ENCODE measurements around the gene SLC49A4. TPM values are rescaled to one million over a fixed set of nuclear protein-coding genes. Genes with fewer than 3 reads are reported as not detected.
"Not testable (repeated sequence)": the region's sequence is repeated elsewhere in the genome, so short reads cannot be mapped to it uniquely, and the experiment has no call there.

The SLC49A4 gene, protein sequence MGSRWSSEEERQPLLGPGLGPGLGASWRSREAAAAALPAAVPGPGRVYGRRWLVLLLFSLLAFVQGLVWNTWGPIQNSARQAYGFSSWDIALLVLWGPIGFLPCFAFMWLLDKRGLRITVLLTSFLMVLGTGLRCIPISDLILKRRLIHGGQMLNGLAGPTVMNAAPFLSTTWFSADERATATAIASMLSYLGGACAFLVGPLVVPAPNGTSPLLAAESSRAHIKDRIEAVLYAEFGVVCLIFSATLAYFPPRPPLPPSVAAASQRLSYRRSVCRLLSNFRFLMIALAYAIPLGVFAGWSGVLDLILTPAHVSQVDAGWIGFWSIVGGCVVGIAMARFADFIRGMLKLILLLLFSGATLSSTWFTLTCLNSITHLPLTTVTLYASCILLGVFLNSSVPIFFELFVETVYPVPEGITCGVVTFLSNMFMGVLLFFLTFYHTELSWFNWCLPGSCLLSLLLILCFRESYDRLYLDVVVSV
- 16.9 TPM for total RNA-seq

DNA sequence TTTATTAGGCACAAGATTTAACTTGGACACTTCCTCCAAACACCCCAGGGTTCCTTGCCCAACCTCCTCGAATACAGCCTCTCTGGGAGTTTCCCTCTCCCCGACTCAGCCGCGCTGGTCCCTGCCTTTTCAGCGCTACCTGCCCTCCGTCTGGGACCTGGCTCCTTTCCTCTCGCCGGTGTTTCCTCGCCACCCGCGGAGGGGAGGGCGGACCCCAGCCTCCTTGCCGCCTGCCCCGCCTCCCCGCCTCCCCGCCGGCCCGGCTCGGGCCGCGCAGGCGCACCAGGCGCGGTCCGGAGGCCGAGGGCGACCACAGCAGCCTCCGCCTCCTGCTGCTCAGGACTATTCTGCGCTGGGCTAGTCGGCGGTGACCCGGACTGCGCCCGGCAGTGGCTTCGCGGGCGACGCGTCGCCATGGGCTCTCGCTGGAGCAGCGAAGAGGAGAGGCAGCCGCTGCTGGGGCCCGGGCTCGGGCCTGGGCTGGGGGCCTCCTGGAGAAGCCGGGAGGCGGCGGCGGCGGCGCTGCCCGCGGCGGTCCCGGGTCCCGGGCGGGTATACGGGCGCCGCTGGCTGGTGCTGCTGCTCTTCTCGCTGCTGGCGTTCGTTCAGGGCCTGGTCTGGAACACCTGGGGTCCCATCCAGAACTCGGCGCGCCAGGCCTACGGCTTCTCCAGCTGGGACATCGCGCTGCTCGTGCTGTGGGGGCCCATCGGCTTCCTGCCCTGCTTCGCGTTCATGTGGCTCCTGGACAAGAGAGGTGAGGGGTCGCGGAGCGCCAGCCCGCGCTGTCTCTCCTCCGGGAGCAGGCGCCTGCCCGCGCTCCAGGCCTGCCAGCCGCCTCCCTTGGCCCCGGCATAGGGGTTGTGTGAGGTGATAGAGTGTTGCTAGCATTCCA, at the start of gene SLC49A4:
SLC49A4 (plus strand) TSS at position 291 of the 895 bp plus-strand sequence; CDS start at position 415, 124 bp downstream.
- peak; percentile 73 for DNase-seq (ENCODE audit: low spot score)

DNA sequence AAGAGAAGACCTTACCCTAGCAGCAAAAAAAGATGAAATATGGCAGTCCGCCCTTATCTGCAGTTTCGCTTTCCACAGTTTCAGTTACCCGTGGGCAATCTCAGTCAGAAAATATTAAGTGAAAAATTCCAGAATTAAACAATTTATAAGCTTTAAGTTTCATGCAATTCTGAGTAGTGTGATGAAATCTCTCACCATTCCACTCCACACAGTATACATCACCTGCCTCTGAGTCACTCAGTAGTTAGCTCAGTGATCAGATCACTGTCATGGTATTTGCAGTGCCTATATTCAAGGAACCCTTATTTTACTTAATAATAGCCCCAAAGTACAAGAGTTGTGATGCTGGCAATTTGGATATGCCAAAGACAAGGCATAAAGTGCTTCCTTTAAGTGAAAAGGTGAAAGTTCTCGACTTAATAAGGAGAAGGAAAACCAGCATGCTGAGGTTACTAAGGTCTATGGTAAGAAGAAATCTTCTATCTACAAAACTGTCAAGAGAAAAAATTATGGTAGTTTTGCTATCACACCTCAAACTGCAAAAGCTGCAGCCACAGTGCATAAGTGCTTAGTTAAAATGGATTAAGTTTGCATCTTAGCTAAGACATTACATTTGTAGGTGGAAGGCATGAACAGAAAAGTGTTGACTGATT, 49.4 kb upstream of the SLC49A4 start:
- DNase-seq (ENCODE audit: low spot score) = no peak

DNA sequence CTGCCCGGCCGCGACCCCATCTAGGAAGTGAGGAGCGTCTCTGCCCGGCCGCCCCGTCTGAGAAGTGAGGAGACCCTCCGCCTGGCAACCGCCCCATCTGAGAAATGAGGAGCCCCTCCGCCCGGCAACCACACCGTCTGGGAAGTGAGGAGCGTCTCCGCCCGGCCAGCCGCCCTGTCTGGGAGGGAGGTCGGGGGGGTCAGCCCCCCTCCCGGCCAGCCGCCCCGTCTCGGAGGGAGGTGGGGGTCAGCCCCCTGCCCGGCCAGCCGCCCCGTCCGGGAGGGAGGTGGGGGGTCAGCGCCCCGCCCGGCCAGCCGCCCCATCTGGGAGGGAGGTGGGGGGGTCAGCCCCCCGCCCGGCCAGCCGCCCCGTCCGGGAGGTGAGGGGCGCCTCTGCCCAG, 47.6 kb upstream of the SLC49A4 start:
- DNase-seq (ENCODE audit: low spot score) = not testable (repeated sequence)

GRCh38 chr3:122748347-122748746, 46.5 kb upstream of the SLC49A4 start:
- DNase-seq (ENCODE audit: low spot score) = no peak

GRCh38 chr3:122754929-122755328, 39.9 kb upstream of the SLC49A4 start:
- DNase-seq (ENCODE audit: low spot score) = no peak

DNA sequence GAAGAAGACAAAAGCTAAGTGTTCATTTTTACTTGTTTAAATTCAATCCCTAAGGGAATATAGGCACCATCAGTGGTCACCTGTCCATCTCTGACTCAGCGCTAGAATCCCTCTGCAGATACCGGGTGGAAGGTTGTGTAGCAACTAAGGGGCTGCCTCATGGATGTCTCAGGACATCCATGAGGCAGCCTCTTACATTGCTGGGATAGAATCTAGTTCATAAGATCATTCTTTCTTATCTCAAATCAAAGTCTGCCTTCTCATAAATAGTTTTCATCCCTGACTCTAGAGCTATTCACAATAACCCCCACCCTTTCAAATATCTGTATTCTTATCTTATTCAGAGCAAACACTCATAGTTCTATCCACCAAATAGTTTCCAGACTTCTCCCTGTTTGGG, 39.4 kb upstream of the SLC49A4 start:
- DNase-seq (ENCODE audit: low spot score) = no peak

GRCh38 chr3:122758877-122759560, 35.9 kb upstream of the SLC49A4 start:
- no peak for DNase-seq (ENCODE audit: low spot score)

- no peak for DNase-seq (ENCODE audit: low spot score)
Measured at GRCh38 chr3:122760453-122761271, 34.2 kb upstream of the SLC49A4 start.

- DNase-seq (ENCODE audit: low spot score) = no peak
Measured at GRCh38 chr3:122766430-122766829, 28.4 kb upstream of the SLC49A4 start.

DNA sequence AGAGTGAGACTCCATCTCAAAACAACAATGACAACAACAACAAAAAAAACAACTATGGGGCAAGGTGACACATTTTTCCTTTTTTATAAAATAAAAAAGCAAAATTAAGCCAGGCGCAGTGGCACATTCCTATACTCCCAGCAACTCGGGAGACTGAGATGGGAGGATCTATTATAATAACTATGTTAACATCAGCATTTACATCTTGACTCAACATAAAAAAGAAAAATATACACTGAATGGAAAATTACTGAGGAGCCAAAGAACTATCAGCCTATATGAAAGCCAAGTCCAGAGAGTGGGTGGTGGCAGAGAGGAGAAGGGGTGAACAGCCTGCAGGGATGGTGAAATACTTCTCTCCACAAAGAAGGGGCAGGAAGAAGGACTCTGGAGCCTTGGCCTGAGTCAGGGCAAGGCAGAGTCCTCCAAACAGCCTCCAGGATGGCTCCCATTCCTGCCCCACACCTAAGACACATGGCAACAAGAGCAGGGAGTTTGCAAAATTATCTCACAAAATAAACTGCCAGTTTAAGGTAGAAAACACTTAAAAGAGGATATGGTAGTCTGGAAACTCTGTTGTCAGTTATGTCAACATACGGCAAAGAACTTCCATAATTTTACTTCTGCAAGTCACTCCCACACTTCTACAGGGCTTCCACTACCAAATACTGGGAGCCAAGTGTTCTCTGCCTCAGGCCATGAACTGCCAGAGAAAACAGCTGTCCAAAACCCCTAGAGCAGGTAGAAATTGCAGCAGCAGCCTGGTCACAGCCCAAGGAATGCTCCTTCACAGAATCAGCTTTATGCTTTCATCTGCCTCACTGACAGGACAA, 27.1 kb upstream of the SLC49A4 start:
- DNase-seq (ENCODE audit: low spot score) = no peak

DNA sequence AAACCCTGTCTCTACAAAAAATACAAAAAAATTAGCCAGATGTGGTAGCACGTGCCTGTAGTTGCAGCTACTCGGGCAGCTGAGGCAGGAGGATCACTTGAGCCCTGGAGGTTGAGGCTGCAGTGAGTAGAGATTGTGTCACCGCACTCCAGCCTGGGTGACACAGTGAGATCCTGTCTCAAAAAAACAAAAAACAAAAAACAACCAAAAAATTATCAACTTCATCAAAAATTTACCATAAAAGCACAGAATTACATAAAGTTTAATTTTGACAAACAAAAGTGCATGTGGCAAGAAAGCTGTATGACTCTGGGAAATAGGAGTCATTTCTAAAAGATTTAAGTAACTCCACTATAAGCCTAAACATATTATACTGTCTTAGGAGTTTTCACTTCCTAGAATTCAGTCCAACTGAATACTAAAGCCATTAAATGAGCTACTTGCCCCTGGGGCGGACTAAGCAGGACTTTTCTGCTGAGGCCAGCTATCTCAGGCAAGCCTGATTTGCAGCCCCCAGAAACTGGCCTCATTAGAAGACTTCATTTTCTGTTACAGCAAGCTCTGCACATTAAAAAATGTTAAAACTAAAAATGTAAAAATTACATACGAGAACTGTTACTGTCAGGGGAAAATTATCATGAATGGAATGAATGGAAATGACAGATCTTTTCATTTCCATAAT, 24.2 kb upstream of the SLC49A4 start:
- DNase-seq (ENCODE audit: low spot score) = no peak

DNA sequence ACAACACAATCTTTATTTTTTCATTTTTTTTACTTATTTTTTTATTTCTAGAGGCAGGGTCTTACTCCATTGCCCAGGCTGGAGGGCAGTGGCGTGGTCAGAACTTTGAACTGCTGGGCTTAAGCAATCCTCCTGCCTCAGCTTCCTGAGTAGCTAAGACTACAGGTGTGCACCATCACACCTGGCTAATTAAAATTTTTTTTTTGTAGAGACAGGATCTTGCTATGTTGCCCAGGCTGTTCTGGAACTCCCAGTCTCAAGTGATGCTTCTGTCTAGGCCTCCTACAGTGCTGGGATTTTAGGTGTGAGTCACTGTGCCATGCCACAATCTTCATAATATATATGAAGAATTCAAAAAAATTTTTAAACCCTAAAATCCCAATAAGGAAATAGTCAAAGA, 22.0 kb upstream of the SLC49A4 start:
- DNase-seq (ENCODE audit: low spot score) = no peak

DNA sequence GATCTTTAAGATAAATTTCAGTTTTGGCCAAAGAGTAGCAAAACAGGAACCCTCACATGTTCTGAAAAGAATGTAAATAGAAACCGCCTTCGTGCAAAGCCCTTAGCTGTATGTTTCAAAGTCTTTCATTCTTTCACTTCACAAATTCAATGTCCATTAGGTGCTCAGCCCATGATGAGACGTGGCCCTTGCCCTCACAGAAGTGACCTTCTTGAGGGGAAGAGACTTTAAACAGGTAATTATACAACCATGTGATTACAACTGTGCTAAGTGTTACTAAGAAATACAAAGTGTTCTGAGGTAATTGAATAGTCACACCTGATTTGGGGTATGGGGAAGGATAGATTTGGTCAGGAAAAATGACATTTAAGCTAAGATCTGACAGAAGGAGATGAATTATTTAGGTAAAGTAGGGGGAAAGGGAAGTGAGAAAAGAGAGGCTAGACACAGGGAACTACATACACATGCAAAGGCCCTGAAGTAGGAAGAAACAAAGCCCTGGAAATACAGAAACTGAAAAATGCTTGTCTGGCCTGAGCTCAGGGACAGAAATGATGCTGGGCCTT, 20.8 kb upstream of the SLC49A4 start:
- DNase-seq (ENCODE audit: low spot score) = no peak

DNA sequence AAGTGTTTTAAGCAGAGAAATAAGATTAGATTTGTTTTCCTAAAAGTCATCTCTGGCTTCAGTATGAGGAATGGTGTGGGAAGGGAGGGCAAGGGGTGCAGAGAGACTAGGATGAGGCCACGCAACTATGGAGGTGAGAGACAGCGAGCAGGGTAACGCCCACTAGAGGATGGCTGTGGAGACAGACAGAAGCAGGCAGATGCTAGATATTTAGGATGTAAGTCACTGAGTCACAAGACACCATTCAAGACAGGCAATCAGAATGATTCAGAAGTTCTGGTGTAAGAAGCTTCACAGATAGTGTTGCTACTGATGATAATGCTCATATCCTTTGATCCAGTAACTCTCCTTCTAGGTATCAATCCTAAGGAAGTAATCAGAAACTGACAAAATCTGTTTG, 20.3 kb upstream of the SLC49A4 start:
- DNase-seq (ENCODE audit: low spot score) = no peak

- no peak for DNase-seq (ENCODE audit: low spot score)
Measured at GRCh38 chr3:122776675-122777468, 18.0 kb upstream of the SLC49A4 start.

- DNase-seq (ENCODE audit: low spot score) = no peak
Measured at GRCh38 chr3:122777563-122777962, 17.3 kb upstream of the SLC49A4 start.

DNA sequence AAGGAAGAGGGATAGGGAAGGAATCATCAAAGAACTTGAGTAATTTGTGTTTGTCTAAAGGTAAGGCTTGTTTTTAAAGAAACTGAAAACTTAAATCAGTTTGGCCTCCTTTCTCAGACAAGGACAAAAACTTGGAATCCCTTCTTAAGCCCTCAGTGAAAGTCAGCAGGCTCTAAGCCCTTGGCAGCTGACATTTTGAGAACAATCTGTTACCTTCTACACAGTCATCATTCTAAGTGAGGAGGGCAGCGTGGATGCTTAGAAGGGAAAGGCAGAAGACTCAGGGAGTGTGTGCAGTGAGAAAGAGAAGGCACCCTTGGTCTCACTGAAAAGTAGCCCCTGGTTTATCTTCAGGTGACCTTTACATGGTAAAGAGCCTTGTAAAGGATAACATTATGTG, 12.1 kb upstream of the SLC49A4 start:
- no peak for DNase-seq (ENCODE audit: low spot score)

GRCh38 chr3:122784436-122784835, 10.4 kb upstream of the SLC49A4 start:
- DNase-seq (ENCODE audit: low spot score) = no peak

Measured in ureter (tissue), 1 donor.